Measurements from ENCODE around the gene MPND.
A peak's percentile ranks its signal among the peaks of the same experiment; 100 is the strongest.

Gene MPND

GRCh38 chr19:4343370-4344307 is at the start of gene MPND:
Gene MPND, plus strand, starts transcription at chr19:4343562. Its CDS starts 32 bp downstream, at chr19:4343594.
- peak; percentile 78 for DNase-seq (ENCODE audit: low spot score)

- DNase-seq (ENCODE audit: low spot score) = no peak
These were observed 49.0 kb upstream of the MPND start for GRCh38 chr19:4294389-4294788.

GRCh38 chr19:4295972-4296771 is 47.2 kb upstream of the MPND start:
- DNase-seq (ENCODE audit: low spot score) = no peak

- no peak for DNase-seq (ENCODE audit: low spot score)
These were observed 45.2 kb upstream of the MPND start for GRCh38 chr19:4297901-4298809.

- no peak for DNase-seq (ENCODE audit: low spot score)
These were observed 44.4 kb upstream of the MPND start for GRCh38 chr19:4298810-4299550.

GRCh38 chr19:4300589-4300988 is 42.8 kb upstream of the MPND start:
- DNase-seq (ENCODE audit: low spot score) = no peak

GRCh38 chr19:4301590-4302242 is 41.6 kb upstream of the MPND start:
- no peak for DNase-seq (ENCODE audit: low spot score)

GRCh38 chr19:4302243-4302640 is 41.1 kb upstream of the MPND start, which contains the start of gene TMIGD2:
Gene TMIGD2, minus strand, starts transcription at chr19:4302389. Its CDS starts 4 bp downstream, at chr19:4302385.
- no peak for DNase-seq (ENCODE audit: low spot score)

GRCh38 chr19:4303819-4304537 is 39.4 kb upstream of the MPND start:
- DNase-seq (ENCODE audit: low spot score) = no peak

- DNase-seq (ENCODE audit: low spot score) = no peak
These were observed 38.7 kb upstream of the MPND start, which contains the start of gene FSD1 for GRCh38 chr19:4304538-4305256. Gene FSD1, plus strand, starts transcription at chr19:4304598. Its CDS starts 149 bp downstream, at chr19:4304747.

GRCh38 chr19:4305257-4305612 is 38.1 kb upstream of the MPND start:
- no peak for DNase-seq (ENCODE audit: low spot score)

GRCh38 chr19:4305659-4306058 is 37.7 kb upstream of the MPND start:
- DNase-seq (ENCODE audit: low spot score) = no peak

GRCh38 chr19:4310247-4311121 is 32.9 kb upstream of the MPND start:
- DNase-seq (ENCODE audit: low spot score) = peak; percentile 21

- DNase-seq (ENCODE audit: low spot score) = no peak
These were observed 29.4 kb upstream of the MPND start for GRCh38 chr19:4313847-4314490.

- DNase-seq (ENCODE audit: low spot score) = no peak
These were observed 26.4 kb upstream of the MPND start for GRCh38 chr19:4316956-4317355.

GRCh38 chr19:4318460-4318859 is 24.9 kb upstream of the MPND start:
- no peak for DNase-seq (ENCODE audit: low spot score)

GRCh38 chr19:4319067-4319718 is 24.2 kb upstream of the MPND start:
- DNase-seq (ENCODE audit: low spot score) = no peak

All from RKO (cell line).